Thoracic aorta (tissue), 2 donors: ENCODE results near the gene C11orf91. TPM values are rescaled to one million over a fixed set of nuclear protein-coding genes. Genes with fewer than 3 reads are reported as not detected.

Experiments
- ATAC-seq: fragments of 150-250 bp; one replicate; pipeline ENCODE4 v1.8.0; 2017; ENCODE audit warnings: low read depth; ENCODE audit not compliant: insufficient number of reproducible peaks, low FRiP score
- DNase-seq: peaks from one replicate; pipeline ENCODE4 v3.0.0-alpha.2; 2020; ENCODE audit warnings: low spot score
- H3K27ac ChIP-seq, 2 donors: fragments of 200-600 bp; sonication (generic); 1 replicate in 1 of 2; 2 replicates in 1 of 2; pipeline ENCODE4 v1.5.1; 2016; ENCODE audit warnings: mild to moderate bottlenecking in 2 of 2, moderate library complexity in 2 of 2
- H3K27me3 ChIP-seq: fragments of 200-600 bp; sonication (generic); replicated peaks from 2 replicates; pipeline ENCODE4 v1.6.0; 2016; ENCODE audit warnings: mild to moderate bottlenecking; ENCODE audit not compliant: insufficient read depth
- H3K36me3 ChIP-seq: fragments of 200-600 bp; sonication (generic); one replicate; pipeline ENCODE4 v1.5.1; 2016
- H3K4me1 ChIP-seq, 2 donors: fragments of 200-600 bp; sonication (generic); 1 replicate in 1 of 2; 2 replicates in 1 of 2; pipeline versions ENCODE4 v1.5.1 to v1.6.0; 2016; ENCODE audit warnings: low read depth in 2 of 2, mild to moderate bottlenecking in 1 of 2; ENCODE audit not compliant: control insufficient read depth in 1 of 2
- H3K4me3 ChIP-seq: fragments of 200-600 bp; sonication (generic); 2 replicates; pipeline ENCODE4 v1.5.1; 2016; ENCODE audit warnings: mild to moderate bottlenecking
- H3K9me3 ChIP-seq: fragments of 200-600 bp; sonication (generic); 2 replicates; pipeline ENCODE4 v1.5.1; 2016
- total RNA-seq, 2 donors: library from RNA; depleted of rRNA; stranded (reverse); fragments of >200 nt; gene quantifications; one replicate each; pipeline versions ENCODE4 v1.1.0 to v1.2.3, GENCODE V29; 2016
- TF ChIP-seq, protein P1 (sequence below): fragments of 200-600 bp; sonication (generic); IDR thresholded peaks from one replicate; pipeline ENCODE4 v1.5.1; 2019; ENCODE audit warnings: antibody characterized with exemption

C11orf91 gene
- total RNA-seq, 2 donors from 2014 or later: not detected

GRCh38 chr11:33704240-33705002 lies 3.8 kb upstream of the C11orf91 start:
- Histone ChIP-seq H3K4me1 (peaks cover 14 to 23% of the 10 kb centered on the region in 2 donors), H3K27me3 (no peaks in the 10 kb centered on the region), H3K9me3 (no peaks in the 10 kb centered on the region), H3K27ac (peak overlapping the region in 1 of 2 donors; percentile 27), H3K4me3 (no peak overlapping the region), H3K36me3 (peaks cover 20% of the 10 kb centered on the region)
- TF ChIP-seq, protein P1, sequence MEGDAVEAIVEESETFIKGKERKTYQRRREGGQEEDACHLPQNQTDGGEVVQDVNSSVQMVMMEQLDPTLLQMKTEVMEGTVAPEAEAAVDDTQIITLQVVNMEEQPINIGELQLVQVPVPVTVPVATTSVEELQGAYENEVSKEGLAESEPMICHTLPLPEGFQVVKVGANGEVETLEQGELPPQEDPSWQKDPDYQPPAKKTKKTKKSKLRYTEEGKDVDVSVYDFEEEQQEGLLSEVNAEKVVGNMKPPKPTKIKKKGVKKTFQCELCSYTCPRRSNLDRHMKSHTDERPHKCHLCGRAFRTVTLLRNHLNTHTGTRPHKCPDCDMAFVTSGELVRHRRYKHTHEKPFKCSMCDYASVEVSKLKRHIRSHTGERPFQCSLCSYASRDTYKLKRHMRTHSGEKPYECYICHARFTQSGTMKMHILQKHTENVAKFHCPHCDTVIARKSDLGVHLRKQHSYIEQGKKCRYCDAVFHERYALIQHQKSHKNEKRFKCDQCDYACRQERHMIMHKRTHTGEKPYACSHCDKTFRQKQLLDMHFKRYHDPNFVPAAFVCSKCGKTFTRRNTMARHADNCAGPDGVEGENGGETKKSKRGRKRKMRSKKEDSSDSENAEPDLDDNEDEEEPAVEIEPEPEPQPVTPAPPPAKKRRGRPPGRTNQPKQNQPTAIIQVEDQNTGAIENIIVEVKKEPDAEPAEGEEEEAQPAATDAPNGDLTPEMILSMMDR: no peak
- no peak for ATAC-seq
- DNase-seq: no peak

GRCh38 chr11:33703788-33704187 lies 3.2 kb upstream of the C11orf91 start:
- TF ChIP-seq, protein P1: no peak
- no peak for DNase-seq

DNA sequence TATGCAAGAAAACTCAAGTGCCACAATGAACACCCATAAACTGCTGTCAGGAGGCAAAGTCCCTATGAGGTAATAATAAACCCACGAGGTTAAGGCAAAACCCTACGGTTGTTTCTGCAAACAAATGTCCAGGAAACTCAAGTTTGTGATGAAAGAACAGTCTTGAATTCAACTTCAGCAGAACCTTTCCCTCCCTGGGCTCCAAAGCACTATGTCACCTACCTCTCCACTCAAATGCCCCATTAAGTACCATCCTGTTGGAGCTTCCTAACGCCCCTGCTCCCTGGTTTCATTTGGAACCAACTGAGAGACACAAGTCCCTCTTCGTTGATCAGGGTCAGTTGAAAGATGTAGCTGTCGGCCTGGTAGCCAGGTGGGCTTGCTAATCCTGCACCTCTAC lies 2.6 kb upstream of the C11orf91 start:
- Histone ChIP-seq H3K36me3 (peaks cover 10% of the 10 kb centered on the region), H3K27ac (peak overlapping the region in 1 of 2 donors; percentile 27), H3K4me3 (no peak overlapping the region), H3K4me1 (peaks cover 14 to 34% of the 10 kb centered on the region in 2 donors), H3K27me3 (no peaks in the 10 kb centered on the region), H3K9me3 (no peaks in the 10 kb centered on the region)
- DNase-seq: no peak
- TF ChIP-seq, protein P1: no peak
- ATAC-seq: no peak

More at GRCh38 chr11:33703788-33704187, 3.2 kb upstream of the C11orf91 start:
- H3K9me3 ChIP-seq: no peaks in the 10 kb centered on the region
- H3K4me3 ChIP-seq: no peak overlapping the region
- no peak for ATAC-seq
- H3K4me1 ChIP-seq: peaks cover 14 to 28% of the 10 kb centered on the region in 2 donors
- H3K36me3 ChIP-seq: peaks cover 13% of the 10 kb centered on the region
- H3K27me3 ChIP-seq: no peaks in the 10 kb centered on the region
- peak overlapping the region in 1 of 2 donors; percentile 27 for H3K27ac ChIP-seq

GRCh38 chr11:33701302-33702230 lies 940 bp upstream of the C11orf91 start:
- Histone ChIP-seq H3K27me3 (no peaks in the 10 kb centered on the region), H3K27ac (peak overlapping the region; percentile 0 to 24), H3K4me3 (peak overlapping the region; percentile 85), H3K36me3 (peaks cover 4% of the 10 kb centered on the region), H3K9me3 (no peaks in the 10 kb centered on the region), H3K4me1 (peaks cover 14 to 37% of the 10 kb centered on the region in 2 donors)
- DNase-seq (no peak), ATAC-seq (peak; percentile 10)
- TF ChIP-seq, protein P1: no peak

DNA sequence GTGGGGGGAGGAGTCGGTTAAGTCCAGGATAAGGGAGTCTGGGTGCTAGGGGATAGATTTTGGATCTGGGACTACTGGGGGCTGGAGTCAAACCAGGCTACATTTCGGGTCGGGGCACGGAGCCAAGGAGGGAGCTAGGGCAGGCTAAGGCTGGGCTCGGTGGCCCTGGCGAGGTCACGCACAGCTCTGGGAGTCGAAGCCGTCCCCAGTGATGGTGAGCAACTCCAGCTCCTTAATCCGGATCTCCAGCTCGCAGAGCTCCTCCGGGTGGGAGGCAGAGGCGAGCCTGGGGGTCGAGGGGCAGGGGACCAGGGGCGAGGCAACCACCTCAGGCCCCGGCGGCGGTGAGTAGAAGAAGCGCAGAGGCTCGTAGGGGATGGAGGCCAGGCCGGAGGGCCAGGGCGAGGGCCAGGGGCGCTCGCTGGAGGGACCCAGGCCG lies 544 bp downstream of the C11orf91 start:
- DNase-seq (no peak), ATAC-seq (no peak)
- H3K36me3 ChIP-seq: peaks cover under 1% of the 10 kb centered on the region
- peaks cover 14 to 40% of the 10 kb centered on the region in 2 donors for H3K4me1 ChIP-seq
- H3K4me3 ChIP-seq: peak overlapping the region; percentile 85
- H3K27ac ChIP-seq: peak overlapping the region in 1 of 2 donors; percentile 24
- H3K27me3 ChIP-seq: no peaks in the 10 kb centered on the region
- TF ChIP-seq, protein P1: no peak
- H3K9me3 ChIP-seq: no peaks in the 10 kb centered on the region
